ENCODE data around the gene PHACTR2. TPM values are rescaled to one million over a fixed set of nuclear protein-coding genes. Genes with fewer than 3 reads are reported as not detected.

Gene PHACTR2
- total and polyA plus RNA-seq, 10 of the 15 experiments (the other 5 are each of a cell fraction or from before 2014, with no cell fraction given) = 1.4 to 19.1 (median 5.3) TPM

GRCh38 chr6:143878272-143878760, 200.6 kb downstream of the PHACTR2 start (continued):
- TF ChIP-seq CTCF (IDR thresholded peaks at IDR 0.05 in 2 of 3, conservative IDR thresholded peaks at IDR 0.05 in 1 of 3; ENCODE audit: control insufficient read depth in 2 of 3, extremely low read depth in 1 of 3, insufficient read depth in 1 of 3, low read depth in 3 of 3, low read length in 3 of 3) = no peak
- TF ChIP-seq, protein P1, sequence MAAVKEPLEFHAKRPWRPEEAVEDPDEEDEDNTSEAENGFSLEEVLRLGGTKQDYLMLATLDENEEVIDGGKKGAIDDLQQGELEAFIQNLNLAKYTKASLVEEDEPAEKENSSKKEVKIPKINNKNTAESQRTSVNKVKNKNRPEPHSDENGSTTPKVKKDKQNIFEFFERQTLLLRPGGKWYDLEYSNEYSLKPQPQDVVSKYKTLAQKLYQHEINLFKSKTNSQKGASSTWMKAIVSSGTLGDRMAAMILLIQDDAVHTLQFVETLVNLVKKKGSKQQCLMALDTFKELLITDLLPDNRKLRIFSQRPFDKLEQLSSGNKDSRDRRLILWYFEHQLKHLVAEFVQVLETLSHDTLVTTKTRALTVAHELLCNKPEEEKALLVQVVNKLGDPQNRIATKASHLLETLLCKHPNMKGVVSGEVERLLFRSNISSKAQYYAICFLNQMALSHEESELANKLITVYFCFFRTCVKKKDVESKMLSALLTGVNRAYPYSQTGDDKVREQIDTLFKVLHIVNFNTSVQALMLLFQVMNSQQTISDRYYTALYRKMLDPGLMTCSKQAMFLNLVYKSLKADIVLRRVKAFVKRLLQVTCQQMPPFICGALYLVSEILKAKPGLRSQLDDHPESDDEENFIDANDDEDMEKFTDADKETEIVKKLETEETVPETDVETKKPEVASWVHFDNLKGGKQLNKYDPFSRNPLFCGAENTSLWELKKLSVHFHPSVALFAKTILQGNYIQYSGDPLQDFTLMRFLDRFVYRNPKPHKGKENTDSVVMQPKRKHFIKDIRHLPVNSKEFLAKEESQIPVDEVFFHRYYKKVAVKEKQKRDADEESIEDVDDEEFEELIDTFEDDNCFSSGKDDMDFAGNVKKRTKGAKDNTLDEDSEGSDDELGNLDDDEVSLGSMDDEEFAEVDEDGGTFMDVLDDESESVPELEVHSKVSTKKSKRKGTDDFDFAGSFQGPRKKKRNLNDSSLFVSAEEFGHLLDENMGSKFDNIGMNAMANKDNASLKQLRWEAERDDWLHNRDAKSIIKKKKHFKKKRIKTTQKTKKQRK (IDR thresholded peaks at IDR 0.05; ENCODE audit: low read depth, low read length) = no peak
- TF ChIP-seq RB1 (IDR thresholded peaks at IDR 0.05; ENCODE audit: borderline replicate concordance) = no peak
- no peak for TF ChIP-seq TBL1XR1 (IDR thresholded peaks at IDR 0.05; ENCODE audit: low read depth, low read length)
- TF ChIP-seq, protein P2, sequence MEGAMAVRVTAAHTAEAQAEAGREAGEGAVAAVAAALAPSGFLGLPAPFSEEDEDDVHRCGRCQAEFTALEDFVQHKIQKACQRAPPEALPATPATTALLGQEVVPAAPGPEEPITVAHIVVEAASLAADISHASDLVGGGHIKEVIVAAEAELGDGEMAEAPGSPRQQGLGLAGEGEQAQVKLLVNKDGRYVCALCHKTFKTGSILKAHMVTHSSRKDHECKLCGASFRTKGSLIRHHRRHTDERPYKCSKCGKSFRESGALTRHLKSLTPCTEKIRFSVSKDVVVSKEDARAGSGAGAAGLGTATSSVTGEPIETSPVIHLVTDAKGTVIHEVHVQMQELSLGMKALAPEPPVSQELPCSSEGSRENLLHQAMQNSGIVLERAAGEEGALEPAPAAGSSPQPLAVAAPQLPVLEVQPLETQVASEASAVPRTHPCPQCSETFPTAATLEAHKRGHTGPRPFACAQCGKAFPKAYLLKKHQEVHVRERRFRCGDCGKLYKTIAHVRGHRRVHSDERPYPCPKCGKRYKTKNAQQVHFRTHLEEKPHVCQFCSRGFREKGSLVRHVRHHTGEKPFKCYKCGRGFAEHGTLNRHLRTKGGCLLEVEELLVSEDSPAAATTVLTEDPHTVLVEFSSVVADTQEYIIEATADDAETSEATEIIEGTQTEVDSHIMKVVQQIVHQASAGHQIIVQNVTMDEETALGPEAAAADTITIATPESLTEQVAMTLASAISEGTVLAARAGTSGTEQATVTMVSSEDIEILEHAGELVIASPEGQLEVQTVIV (IDR thresholded peaks at IDR 0.05; ENCODE audit: borderline replicate concordance, partially characterized antibody) = no peak
